Measurements from ENCODE around the gene KAT8. TPM values are rescaled to one million over a fixed set of nuclear protein-coding genes. Genes with fewer than 3 reads are reported as not detected.

Gene KAT8
- total and polyA plus RNA-seq, 2 of the 13 experiments (the other 11 are each of a cell fraction or from before 2014, with no cell fraction given): 79.0 to 84.2 TPM

- TF ChIP-seq KMT2A (CRISPR knock-in tag; IDR thresholded peaks at IDR 0.05) (peak; percentile 59), HNRNPH1 (optimal IDR thresholded peaks at IDR 0.05; ENCODE audit: low read depth, low read length) (no peak), FOXK2 (IDR thresholded peaks at IDR 0.05) (no peak), ZBTB1 (CRISPR knock-in tag; IDR thresholded peaks at IDR 0.05; ENCODE audit: borderline replicate concordance) (no peak), ZNF331 (CRISPR knock-in tag; IDR thresholded peaks at IDR 0.05) (0 out of 2 replicates have a peak, but pooled peaks have one; percentile 19), ZNF484 (CRISPR knock-in tag; IDR thresholded peaks at IDR 0.05; ENCODE audit: borderline replicate concordance, low read depth) (no peak), DRAP1 (CRISPR knock-in tag; IDR thresholded peaks at IDR 0.05) (peak; percentile 81), ZNF563 (CRISPR knock-in tag; IDR thresholded peaks at IDR 0.05) (peak; percentile 93; the same call in 1 of the 2 replicates), TCF7 (IDR thresholded peaks at IDR 0.05; ENCODE audit: low read depth) (no peak), ERF (CRISPR knock-in tag; IDR thresholded peaks at IDR 0.05) (peak; percentile 85), SYNCRIP (IDR thresholded peaks at IDR 0.05; ENCODE audit: insufficient read depth, low read depth, low read length) (no peak), ZNF775 (CRISPR knock-in tag; IDR thresholded peaks at IDR 0.05; ENCODE audit: borderline replicate concordance) (no peak), ZNF780A (CRISPR knock-in tag; IDR thresholded peaks at IDR 0.05) (no peak), MEF2D (CRISPR knock-in tag; IDR thresholded peaks at IDR 0.05) (no peak), KLF16 (CRISPR knock-in tag; IDR thresholded peaks at IDR 0.05) (peak in 1 of 2 experiments; percentile 72; a peak in 1 of 4 replicates), HDAC2 (CRISPR knock-in tag; IDR thresholded peaks at IDR 0.05) (peak; percentile 65), THAP8 (CRISPR knock-in tag; IDR thresholded peaks at IDR 0.05; ENCODE audit: borderline replicate concordance) (no peak; the same call in 1 of the 2 replicates), ZNF724P (CRISPR knock-in tag; IDR thresholded peaks at IDR 0.05; ENCODE audit: borderline replicate concordance) (peak; percentile 25; the same call in 1 of the 2 replicates), ARID5B (CRISPR knock-in tag; IDR thresholded peaks at IDR 0.05) (peak; percentile 19), HOXA7 (CRISPR knock-in tag; IDR thresholded peaks at IDR 0.05) (no peak), ZBTB37 (CRISPR knock-in tag; IDR thresholded peaks at IDR 0.05) (no peak), HMG20B (CRISPR knock-in tag; conservative IDR thresholded peaks at IDR 0.05) (no peak), ZSCAN25 (CRISPR knock-in tag; IDR thresholded peaks at IDR 0.05) (no peak), CHD4 (IDR thresholded peaks at IDR 0.05; ENCODE audit: borderline replicate concordance, low read length) (no peak), ZNF674 (CRISPR knock-in tag; IDR thresholded peaks at IDR 0.05; ENCODE audit: low read depth) (no peak)
Observed at GRCh38 chr16:31108035-31108793, 9.2 kb upstream of the KAT8 start, which contains the start of gene BCKDK (continued).

Data from HepG2 (cell line).